AG04449 (cell line): ENCODE data around the gene PMFBP1.
"Not testable (repeated sequence)": the region's sequence is repeated elsewhere in the genome, so short reads cannot be mapped to it uniquely, and the experiment has no call there.

ENCODE experiments used
- CTCF ChIA-PET: fragments of 350-600 bp; formaldehyde crosslinking; extraction: SDS; loops from one replicate; lab custom pipeline; 2021; ENCODE audit warnings: antibody characterized with exemption; lab: Yijun Ruan, JAX
- POLR2A ChIA-PET: fragments of 400-600, 350-600 bp; formaldehyde crosslinking; extraction: SDS; loops from one replicate; lab custom pipeline; 2020; ENCODE audit warnings: antibody characterized with exemption, inconsistent platforms; lab: Yijun Ruan, JAX
- DNase-seq: peaks from one replicate; pipeline ENCODE4 v3.0.0-alpha.2; 2010; ENCODE audit warnings: low read depth, low spot score
- H3K4me3 ChIP-seq: 2 replicates; pipeline ENCODE4 v1.5.1; 2011; ENCODE audit warnings: low read depth, mild to moderate bottlenecking, control low read depth, low read length
- CTCF ChIP-seq: IDR thresholded peaks from one replicate; pipeline ENCODE4 v1.5.1; 2011; ENCODE audit warnings: mild to moderate bottlenecking, moderate library complexity, low read length, control low read depth, inconsistent platforms; ENCODE audit not compliant: insufficient read depth; ENCODE audit errors: missing control alignments

Gene PMFBP1

DNA sequence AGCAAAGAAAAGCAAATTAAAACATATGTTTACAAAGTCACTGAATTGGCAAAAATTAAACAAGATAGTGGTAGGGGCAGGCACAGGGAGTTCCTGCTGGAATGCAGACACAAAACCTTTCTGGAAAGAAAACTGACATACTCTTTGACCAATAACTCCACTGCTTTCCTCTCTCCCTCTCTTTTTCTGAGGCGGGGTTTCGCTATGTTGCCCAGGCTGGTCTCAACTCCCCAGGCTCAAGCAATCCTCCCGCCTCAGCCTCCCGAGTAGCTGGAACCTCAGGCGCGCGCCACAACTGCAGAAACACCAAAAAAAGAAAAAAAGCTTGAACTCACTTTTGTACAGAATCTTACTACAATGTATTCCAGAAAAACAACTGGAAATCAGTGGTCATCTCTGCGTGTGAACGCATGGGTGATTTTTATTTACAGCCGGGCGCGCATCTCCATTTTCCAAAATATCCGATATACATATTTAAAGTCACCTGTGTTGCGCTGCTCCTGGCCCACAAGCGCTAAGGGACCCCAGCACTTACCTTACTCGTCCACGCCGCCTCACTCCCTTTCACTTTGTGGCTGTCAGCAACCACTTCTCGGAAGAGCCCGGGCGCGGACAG lies 79.0 kb downstream of the PMFBP1 start:
- CTCF ChIA-PET: interaction anchor here (1.1 to 2.8 kb wide), 3 partner anchors 26 to 42 kb away, joined by 3 to 15 read pairs (median 6); no protein-coding TSS in a partner anchor
- no peak for DNase-seq
- no peak for TF ChIP-seq CTCF
- POLR2A ChIA-PET: interaction anchor here (0.6 to 1.0 kb wide), 6 partner anchors 9 to 284 kb away, joined by 3 to 6 read pairs (median 4); partner anchors contain the start of gene AP1G1
- H3K4me3 ChIP-seq: peak overlapping the region; percentile 96

GRCh38 chr16:72091217-72091616 lies 80.7 kb downstream of the PMFBP1 start:
- ChIA-PET POLR2A (no interaction called here), CTCF (interaction anchor here (0.9 to 2.9 kb wide), 2 partner anchors 24 to 34 kb away, joined by 3 to 16 read pairs; no protein-coding TSS in a partner anchor)
- no peak for TF ChIP-seq CTCF
- no peak overlapping the region; the same call in 1 of the 2 replicates for H3K4me3 ChIP-seq
- no peak for DNase-seq

DNA sequence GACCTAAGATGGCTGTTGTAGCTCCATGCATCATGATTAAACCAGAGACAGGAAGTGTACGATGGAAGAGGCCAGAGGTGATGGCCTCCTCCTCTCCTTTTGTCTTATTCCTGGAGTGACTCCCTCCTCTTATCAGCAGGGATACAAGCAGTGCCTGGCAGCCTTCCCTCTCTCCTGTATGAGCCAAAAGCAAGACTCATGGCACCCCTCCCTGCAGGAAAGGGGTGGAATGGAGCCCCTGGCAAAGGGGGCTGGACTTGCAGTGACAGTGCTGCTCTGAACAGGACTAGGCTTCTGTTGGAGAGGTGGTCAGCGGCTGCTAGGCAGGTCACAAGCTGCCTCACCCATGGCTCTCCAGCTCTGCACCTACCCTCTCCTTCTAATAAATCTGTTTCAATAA lies 87.0 kb downstream of the PMFBP1 start:
- no peak for TF ChIP-seq CTCF
- DNase-seq: no peak
- POLR2A ChIA-PET: no interaction called here
- CTCF ChIA-PET: no interaction called here
- no peak overlapping the region for H3K4me3 ChIP-seq

DNA sequence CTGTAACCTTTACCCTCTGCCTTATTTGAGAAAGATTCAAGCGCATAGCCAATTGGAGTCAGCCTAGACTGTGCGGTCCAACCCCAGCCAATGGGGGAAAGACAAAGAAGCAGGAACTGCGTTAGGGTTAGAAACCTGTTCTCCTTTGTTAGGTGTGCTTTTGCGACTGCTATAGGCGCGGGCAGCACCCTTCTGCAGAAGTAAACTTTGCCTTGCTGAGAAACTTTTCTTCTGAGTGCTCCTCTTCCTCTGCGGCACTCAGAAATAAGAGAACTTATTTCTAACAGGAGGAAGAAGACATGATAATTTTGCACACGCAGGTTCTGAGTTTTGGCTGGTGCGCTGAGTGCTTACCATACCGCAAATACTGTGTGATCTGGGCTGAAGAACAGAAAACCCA lies 87.5 kb downstream of the PMFBP1 start:
- no peak for TF ChIP-seq CTCF

GRCh38 chr16:72083778-72084404 lies 88.1 kb downstream of the PMFBP1 start:
- ChIA-PET POLR2A (interaction anchor here (1.1 kb wide), 1 partner anchor 10 kb away, joined by 4 read pairs; the partner anchor contains the start of genes DHX38 and TXNL4B), CTCF (interaction anchor here (0.9 kb wide), 1 partner anchor 17 kb away, joined by 3 read pairs; no protein-coding TSS in a partner anchor)
- DNase-seq: no peak
- no peak for TF ChIP-seq CTCF
- no peak overlapping the region for H3K4me3 ChIP-seq

More for the DNA sequence above, 87.5 kb downstream of the PMFBP1 start:
- ChIA-PET POLR2A (interaction anchor here (1.1 kb wide), 1 partner anchor 9 kb away, joined by 4 read pairs; the partner anchor contains the start of genes DHX38 and TXNL4B), CTCF (no interaction called here)
- H3K4me3 ChIP-seq: no peak overlapping the region
- no peak for DNase-seq

- DNase-seq, POLR2A ChIA-PET, H3K4me3 ChIP-seq: not testable (repeated sequence)
- CTCF ChIA-PET: interaction anchor here (1.4 kb wide), 1 partner anchor 10 kb away, joined by 5 read pairs; no protein-coding TSS in a partner anchor
Measured at GRCh38 chr16:72076991-72077706, 94.8 kb downstream of the PMFBP1 start.

DNA sequence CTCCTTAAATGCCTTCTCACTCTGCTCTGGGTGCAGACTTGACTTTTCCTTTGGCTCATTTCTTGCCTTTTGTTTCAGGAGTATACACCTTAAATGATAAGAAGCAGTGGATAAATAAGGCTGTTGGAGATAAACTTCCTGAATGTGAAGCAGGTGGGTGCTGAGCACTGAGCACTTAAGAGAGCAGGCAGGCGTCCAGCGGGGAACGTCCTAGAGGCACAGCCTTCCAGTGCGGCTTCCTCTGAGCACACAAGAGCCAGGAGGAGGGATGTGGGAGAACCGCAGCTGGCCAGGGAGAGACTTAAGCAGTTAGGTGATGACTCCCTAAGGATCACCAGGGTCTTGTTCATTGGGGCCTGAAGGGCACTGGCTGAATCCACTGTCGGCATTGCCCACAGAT lies 96.9 kb downstream of the PMFBP1 start:
- DNase-seq, H3K4me3 ChIP-seq, POLR2A ChIA-PET: not testable (repeated sequence)
- CTCF ChIA-PET: interaction anchor here (1.2 kb wide), 1 partner anchor 8 kb away, joined by 4 read pairs; no protein-coding TSS in a partner anchor
